Heart left ventricle (tissue), 13 donors: Measurements from ENCODE around the gene KDM4B.

ENCODE experiments used
- POLR2A ChIP-seq, 2 donors: fragments of 450-650 bp; IDR thresholded peaks; one replicate each; pipeline ENCODE4 v1.6.1; 2017; ENCODE audit warnings: antibody characterized with exemption in 2 of 2, mild to moderate bottlenecking in 2 of 2, moderate library complexity in 2 of 2
- TF ChIP-seq, protein P1 (sequence below), 12 donors: fragments of 200-600 bp; sonication (generic) in 4 of 12; IDR thresholded peaks; one replicate each; pipeline versions ENCODE4 v1.5.0 to v1.8.0; 2018 to 2022; ENCODE audit warnings: antibody characterized with exemption in 12 of 12, mild to moderate bottlenecking in 5 of 12
- donor health status: ischemic (EF 13 %, LVEDD 7.1; RV severe dilation, severe dysfunction).
- donor health status: DM: no; HTN: yes; CAD: no.
- donor health status: DM: no; HTN: no; CAD: no.
- donor health status: ischemic (EF 25% LVEDD 6.9; RV normal size, moderate dysfunction).
- donor health status: ischemic (EF 25% LVEDD 5.7; RV mildly dilated, moderate dysfunction).
- donor health status: ischemic (EF 35%, LVEDD 5.7; RV mildly dilated, moderate dysfunction).
- donor health status: nonischemic (EF 11% LVEDD 7.7; RV severe dilation, severe dysfunction).
- donor health status: DM: yes; HTN: yes; CAD: no.
- donor health status: PGD.
- donor health status: ischemic (EF 29% LVEDD 5.4; RV normal size, mild dysfunction).
- donor health status: nonischemic (EF 23%, LVEDD 6.1; RV moderate dilation, normal function).

DNA sequence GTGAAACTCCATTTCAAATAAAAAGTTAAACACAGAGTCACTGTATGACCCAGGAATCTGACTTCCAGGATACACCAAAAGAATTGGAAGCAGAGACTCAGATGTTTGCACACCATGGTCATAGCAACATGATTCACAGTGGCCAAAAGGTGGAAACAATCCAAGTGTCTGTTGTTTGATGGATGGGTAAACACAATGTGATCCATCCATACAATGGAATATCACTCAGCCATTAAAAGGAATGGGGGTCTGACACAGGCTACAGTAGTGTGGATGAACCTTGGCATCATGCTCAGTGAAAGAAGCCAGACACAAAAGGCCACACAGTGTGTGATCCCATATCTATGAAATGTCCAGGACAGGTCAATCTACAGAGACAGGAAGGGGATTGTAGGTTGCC is 197.3 kb downstream of the KDM4B start:
- TF ChIP-seq, protein P1, sequence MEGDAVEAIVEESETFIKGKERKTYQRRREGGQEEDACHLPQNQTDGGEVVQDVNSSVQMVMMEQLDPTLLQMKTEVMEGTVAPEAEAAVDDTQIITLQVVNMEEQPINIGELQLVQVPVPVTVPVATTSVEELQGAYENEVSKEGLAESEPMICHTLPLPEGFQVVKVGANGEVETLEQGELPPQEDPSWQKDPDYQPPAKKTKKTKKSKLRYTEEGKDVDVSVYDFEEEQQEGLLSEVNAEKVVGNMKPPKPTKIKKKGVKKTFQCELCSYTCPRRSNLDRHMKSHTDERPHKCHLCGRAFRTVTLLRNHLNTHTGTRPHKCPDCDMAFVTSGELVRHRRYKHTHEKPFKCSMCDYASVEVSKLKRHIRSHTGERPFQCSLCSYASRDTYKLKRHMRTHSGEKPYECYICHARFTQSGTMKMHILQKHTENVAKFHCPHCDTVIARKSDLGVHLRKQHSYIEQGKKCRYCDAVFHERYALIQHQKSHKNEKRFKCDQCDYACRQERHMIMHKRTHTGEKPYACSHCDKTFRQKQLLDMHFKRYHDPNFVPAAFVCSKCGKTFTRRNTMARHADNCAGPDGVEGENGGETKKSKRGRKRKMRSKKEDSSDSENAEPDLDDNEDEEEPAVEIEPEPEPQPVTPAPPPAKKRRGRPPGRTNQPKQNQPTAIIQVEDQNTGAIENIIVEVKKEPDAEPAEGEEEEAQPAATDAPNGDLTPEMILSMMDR (IDR thresholded peaks at IDR 0.05), result no peak
- no peak for TF ChIP-seq POLR2A (IDR thresholded peaks at IDR 0.05)
